Glomerular visceral epithelial cell (primary cell): ENCODE measurements around the gene SKI.
"Not testable (repeated sequence)": the region's sequence is repeated elsewhere in the genome, so short reads cannot be mapped to it uniquely, and the experiment has no call there.

ENCODE experiments used
- DNase-seq: peaks from one replicate; pipeline ENCODE4 v3.0.0-alpha.2; 2016; ENCODE audit errors: extremely low spot score

SKI gene

GRCh38 chr1:2320006-2320405 lies 91.9 kb downstream of the SKI start:
- no peak for DNase-seq

DNA sequence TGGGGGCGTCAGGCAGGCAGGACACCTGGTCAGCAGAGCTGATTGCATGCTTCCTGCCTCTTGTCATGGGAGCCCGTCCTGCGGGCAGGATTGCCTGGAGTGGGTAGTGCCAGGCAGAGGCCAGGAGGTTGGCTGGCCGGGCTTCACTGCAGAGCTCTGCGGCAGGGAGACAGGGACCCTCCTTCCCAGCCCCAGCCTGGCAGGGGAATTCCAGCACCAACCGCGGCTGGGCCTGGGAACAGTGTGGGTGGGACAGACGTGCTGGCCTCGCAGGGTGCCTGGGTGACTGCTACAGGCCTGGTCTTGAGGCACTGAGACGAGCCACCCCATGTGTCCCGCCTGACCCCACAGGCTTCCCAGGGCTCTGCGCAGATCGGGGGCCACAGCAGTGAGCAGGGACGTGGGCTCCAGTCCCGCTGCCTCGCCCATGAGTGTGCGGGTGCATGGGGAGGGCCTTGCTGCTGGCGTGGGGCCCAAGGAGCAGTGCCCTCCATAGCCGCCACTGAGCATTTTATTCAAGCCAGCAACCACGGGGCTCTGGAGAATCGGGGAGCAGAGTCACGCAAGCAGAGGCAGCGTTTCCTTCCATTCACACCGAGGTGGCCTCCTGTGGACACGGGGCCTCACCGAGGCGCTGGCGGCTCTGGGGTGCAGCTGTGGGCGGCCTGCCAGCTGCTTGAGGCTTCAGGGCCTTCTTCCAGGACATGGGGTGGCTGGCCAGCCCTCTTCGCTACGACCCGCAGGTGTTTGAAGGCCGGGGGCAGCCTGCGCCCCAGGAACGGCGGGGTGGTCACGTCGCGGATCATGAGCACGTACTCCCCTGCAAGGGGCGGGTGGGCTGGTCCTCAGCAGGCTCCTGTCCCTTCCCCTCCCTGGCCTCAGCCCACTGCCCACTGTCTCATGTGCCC lies 92.9 kb downstream of the SKI start:
- peak; percentile 75 for DNase-seq

- DNase-seq: peak; percentile 98
Observed at GRCh38 chr1:2322065-2322571, 94.0 kb downstream of the SKI start.

DNA sequence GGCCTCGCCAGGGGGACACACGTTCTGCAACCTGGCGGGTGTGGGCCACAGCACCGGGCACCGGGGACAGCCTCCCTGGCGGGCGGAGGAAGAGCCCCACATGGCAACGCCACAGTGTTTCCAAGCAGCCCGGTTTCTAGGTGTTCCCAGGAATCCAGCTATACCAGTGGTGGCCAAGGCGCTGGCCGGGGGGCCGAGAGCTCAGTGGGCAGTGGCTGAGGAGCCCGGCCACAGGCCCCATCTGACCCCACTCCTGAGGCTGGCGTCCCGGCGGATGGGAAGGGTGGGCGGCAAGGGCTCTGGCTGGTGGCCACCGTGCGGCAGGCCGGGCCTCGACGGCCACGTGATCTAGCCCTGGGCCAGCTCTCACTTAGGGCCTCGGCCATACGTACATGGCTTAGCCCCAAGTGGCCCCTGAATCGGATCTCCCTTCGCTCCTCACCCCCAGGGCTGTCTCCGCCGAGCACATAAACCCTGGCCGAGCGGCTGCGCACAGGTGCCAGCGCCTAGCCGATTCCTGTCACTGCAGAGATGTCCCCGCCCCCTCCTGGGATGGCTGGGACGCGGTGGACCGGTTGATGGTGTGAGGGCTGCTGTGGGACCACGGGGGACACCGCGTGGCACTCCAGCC lies 94.6 kb downstream of the SKI start:
- DNase-seq: peak; percentile 74

DNA sequence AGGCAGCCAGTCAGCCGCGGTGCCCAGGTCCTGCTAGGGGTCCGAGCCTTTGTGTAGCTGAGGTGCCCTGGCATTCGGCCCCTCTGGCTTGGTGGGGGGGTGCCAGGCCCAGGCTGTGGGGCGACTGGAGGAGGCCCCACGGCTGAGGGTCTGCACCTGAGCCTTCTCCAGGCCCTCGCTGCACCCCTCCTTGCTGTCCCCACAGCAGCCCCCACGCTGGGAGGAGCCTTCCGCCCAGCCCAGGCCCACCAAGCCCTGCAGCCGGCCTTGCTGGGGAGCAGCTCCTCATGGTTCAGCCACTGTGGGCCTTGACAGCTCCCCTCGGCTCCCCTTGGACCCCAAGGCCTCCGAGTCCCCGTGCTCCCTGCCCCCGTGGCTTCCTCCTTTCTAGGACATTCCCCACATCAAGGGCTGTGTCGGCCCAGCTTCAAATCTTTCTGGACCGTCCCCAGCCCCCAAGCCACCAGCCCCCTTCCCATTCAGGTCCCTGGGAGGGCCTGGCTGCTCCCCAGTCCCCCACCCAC lies 95.4 kb downstream of the SKI start:
- no peak for DNase-seq

GRCh38 chr1:2324553-2325366 lies 96.6 kb downstream of the SKI start:
- no peak for DNase-seq

GRCh38 chr1:2326524-2326923 lies 98.4 kb downstream of the SKI start:
- no peak for DNase-seq

GRCh38 chr1:2327162-2327561 lies 99.0 kb downstream of the SKI start:
- DNase-seq: not testable (repeated sequence)

DNA sequence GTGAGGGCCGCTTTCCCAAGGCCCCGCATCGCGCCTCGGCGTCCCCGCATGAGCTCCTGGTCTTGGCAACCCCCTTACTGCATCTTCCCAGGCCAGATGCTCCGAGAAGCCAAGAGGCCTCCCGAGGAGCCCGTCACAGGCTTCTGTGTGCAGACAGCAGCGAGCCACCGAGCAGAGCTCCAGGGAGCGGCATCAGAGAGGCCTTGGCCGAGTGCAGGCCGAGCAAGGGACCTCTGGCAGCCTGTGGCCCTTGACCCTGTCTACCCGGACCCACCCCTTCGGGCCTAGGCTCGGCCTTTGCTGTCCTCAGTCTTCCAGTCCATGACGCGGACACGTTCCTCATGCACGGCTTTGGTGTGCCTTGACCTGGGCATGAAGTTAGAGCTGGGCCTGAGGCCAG lies 99.7 kb downstream of the SKI start:
- no peak for DNase-seq

- no peak for DNase-seq
Observed at GRCh38 chr1:2328676-2329455, 100.7 kb downstream of the SKI start.

GRCh38 chr1:2330035-2330434 lies 101.9 kb downstream of the SKI start:
- DNase-seq: no peak

DNA sequence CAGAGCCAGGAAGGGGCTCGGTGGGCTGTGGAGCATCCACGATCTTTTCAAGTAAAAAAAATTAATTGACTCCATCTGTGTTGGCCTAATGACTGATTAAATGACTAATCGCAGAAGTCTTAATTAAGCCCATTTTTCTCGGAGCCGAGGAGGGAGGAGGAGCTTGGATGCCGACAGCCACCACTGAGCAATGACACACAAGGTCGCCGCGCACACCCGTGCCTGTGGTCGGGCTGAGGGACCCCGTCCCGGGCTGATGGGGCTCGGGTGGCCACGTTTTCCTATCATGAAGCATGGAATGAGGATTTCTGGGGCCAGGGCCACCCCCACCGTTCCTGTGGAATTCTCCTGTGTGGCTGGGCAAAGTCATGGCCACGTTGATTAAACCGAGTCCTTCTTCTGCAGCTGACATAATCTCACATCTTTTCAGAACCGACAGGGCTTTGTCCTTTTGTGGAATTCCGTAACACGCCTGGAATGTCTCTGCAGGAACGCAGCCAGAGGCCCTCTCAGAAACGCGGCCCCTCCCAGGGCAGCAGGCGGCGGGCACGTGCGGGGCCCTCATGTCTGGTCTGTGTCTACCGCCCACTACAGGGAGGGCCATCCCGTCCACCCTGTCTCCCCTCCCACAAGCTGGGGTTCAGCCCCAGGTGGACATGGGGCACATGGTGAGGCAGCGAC lies 102.5 kb downstream of the SKI start:
- no peak for DNase-seq

DNA sequence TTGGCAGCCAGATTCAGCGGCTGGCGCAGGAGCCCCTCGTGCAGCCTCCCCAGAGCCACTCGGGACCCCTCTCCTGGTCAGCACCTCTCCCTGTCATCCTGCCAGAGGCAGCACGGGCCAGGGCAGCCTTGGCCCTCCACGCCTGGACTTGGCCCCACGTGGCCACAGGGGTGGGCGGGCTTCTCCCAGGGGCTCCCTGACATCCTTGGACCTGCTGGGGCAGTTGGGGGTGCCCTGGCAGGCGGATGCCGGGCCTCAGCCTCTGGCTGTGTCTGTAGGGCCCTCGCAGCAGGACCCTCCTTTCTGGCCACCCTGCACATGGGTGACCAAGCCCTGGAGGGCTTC lies 103.1 kb downstream of the SKI start:
- DNase-seq: no peak

- not testable (repeated sequence) for DNase-seq
Observed at GRCh38 chr1:2331580-2331979, 103.5 kb downstream of the SKI start.

DNA sequence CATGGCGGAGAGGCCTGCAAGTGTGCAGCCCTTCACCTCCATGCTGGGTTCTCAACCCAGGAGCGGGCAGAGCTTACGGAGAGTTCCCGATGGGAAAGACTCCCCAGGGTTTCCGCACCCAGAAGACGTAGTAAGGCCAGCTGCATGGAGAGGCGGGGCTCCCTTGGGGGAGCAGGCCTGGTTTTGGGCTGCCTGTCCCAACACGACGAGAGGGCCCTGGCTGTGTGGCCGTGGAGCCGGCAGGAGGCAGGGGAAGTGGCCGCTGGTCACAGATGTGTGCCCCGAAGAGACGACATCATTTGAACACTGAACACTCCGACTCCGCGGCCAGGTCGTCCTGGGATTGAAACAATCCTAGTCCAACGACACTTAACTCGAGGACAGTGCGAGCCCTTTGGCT lies 106.2 kb downstream of the SKI start:
- DNase-seq: no peak

- DNase-seq: no peak
Observed at GRCh38 chr1:2334883-2335534, 106.9 kb downstream of the SKI start.

DNA sequence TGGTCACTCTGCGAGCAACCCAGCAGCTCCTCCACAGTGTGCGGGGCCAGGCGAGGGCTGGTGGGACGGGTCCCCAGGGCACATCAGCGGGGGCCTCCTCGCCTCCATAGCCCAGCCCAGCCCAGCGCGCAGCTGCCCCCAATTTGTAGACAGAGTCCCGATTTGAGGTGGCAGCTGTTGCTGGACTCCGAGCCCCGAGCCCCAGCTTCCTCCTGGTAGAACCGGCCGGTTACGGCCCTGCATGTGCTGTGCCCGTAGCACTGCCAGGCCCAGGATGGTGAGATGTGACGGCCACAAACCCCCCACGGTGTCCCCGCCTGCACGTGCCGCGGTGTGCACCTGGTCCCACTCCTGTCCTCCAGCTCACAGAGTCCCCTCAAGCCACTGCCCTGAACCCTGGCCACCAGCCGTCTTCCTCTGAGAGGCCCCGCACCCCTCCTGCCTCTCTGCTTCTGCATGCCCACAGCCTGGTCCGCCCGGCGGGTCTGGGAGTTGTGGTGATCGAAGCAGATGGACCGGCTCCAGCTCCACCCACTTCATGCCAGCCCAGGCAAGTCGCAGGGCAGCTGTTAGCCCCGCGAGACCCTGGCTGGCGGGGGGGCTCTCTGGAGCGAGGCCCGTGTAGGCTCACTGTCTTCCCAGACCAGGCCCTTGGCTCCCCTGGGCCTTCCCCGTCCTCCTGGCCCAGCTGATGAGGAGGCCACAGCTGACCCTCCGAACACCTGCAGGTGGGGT lies 107.8 kb downstream of the SKI start:
- no peak for DNase-seq

DNA sequence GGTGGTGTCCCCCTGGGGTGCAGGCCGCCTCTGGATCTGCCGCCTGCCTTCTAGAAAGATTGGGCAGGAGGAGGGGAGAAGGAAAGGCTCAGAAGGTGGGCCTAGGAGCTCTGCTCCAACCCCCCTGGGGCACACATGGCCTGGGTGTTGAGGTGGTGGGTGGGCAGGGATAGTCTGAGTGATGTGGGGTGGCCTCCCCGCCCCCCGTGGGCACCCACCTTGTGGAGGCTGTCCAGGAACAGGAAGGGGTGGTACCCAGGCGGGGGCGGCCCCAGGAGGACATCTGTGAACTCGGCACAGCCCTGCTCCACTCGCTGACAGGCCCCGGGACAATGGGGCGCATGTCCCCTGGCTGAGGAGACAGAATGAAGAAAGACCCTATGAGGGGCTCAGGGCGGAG lies 108.4 kb downstream of the SKI start:
- no peak for DNase-seq

DNA sequence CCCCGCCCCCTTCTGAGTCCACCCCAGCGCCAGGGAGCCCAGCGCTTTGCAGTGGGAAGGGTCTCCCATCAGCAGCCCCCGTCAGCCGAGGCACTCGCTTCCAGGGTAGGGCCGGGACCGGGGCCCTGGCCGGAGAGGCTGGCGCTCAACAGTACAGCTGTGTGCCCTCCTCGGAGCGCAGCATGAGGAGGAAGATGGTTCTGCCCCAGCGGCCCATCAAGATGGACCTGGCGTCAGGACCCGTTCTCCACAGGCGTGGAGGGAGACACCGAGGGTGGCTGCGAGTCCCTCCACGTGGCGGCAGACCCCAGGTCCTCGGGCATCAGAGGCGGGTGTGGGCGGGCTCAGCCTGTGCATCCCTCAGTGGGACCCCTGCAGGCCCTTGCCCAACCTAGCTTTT lies 109.0 kb downstream of the SKI start:
- DNase-seq: no peak

DNA sequence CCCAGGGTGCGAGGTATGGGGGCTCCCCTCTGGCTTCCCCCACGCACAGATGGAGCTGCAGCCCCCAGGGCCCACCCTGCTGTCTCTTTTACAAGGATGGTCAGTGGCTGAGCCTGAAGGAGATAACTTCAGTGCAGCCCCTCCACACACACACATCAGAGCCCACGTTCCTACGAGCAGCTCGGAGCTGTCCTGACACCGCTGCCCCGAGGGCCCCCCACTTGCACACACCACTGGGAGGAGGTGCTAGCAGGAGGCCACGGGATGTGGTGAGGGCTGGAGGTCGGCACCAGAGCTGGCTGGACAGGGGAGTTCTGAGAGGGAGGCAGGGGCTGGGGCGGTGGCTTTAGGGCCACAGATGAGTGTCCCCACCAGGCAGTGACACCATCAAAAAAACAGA lies 109.4 kb downstream of the SKI start:
- DNase-seq: no peak
